T-helper 1 cell treated with Interleukin-12 subunit alpha and Interleukin-12 subunit beta and Interleukin-4 antibody, amounts not matched to agents 30 μg/mL and 1 μg/mL, for 36 hours (primary cell): ENCODE data around the gene CCDC174.

Experiments
- H3K27ac Mint-ChIP-seq: one replicate; pipeline ENCODE4 v1.8.0; 2021; ENCODE audit warnings: mild to moderate bottlenecking, mixed read lengths
- H3K27me3 Mint-ChIP-seq: one replicate; pipeline ENCODE4 v1.8.0; 2021; ENCODE audit warnings: low read depth, mixed read lengths
- H3K36me3 Mint-ChIP-seq: one replicate; pipeline ENCODE4 v1.8.0; 2021; ENCODE audit warnings: low read depth, mixed read lengths
- H3K4me1 Mint-ChIP-seq: one replicate; pipeline ENCODE4 v1.8.0; 2021; ENCODE audit warnings: low read depth, mixed read lengths
- H3K4me3 Mint-ChIP-seq: one replicate; pipeline ENCODE4 v1.8.0; 2021; ENCODE audit warnings: mild to moderate bottlenecking, moderate library complexity, mixed read lengths
- H3K9me3 Mint-ChIP-seq: one replicate; pipeline ENCODE4 v1.8.0; 2021; ENCODE audit warnings: mixed read lengths

The CCDC174 gene

DNA sequence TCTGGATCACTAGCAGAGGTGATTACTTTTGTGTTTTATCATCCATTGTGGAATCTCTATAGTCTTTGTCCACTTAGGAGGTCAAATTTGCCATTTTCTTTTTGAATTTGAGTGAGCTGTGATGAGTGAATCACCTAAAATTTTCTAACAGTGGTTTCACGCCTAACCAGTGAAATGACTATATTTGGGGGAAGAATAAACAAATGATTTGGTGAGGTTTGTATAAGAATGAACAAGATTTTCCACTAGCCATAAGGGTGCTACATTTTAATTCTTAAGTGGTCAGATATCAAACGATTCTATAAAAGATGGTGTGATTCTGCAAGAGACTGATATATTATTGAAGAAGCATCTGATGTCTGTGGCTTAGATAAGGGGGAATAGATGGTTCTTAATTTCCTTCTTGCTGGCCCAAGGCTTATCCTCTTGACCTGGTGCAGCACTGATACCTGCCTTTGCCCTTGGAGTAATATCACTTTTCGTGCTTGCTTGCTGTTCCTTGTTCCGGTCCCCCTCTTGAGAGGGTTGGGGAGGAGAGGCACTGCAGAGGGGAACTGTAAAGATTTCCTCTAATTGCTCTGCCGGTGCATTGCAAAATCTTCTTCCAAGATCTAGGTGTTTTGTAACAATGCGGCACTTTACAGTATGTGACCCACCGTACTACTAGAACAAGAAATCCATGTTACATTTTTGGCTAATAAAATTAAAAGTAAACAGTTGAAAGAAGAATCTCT, 37.9 kb downstream of the CCDC174 start:
- Mint-ChIP-seq H3K27ac (no peak overlapping the region), H3K36me3 (no peaks in the 10 kb centered on the region), H3K27me3 (no peaks in the 10 kb centered on the region), H3K9me3 (no peaks in the 10 kb centered on the region), H3K4me1 (no peaks in the 10 kb centered on the region), H3K4me3 (no peak overlapping the region)

DNA sequence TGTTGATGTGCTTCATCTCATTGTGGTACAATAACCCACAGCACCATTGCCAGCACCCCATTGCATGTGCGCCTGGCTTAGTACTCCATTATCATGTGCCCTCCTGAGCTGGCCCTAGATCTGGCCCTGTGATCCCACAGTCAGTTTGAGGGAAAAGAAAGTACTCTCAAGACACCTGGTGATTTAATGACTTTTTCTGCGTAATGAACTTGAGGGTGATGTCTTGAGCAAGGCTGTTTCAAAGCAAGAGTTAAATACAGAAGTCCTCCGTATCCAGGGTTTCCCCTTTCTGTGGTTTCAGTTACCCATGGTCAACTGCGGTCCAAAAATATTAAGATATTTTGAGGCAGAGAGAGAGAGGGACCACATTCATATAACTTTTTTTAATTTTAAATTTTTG, 39.7 kb downstream of the CCDC174 start:
- H3K4me3 Mint-ChIP-seq, result no peak overlapping the region
- no peaks in the 10 kb centered on the region for H3K4me1 Mint-ChIP-seq
- no peak overlapping the region for H3K27ac Mint-ChIP-seq
- no peaks in the 10 kb centered on the region for H3K9me3 Mint-ChIP-seq
- H3K36me3 Mint-ChIP-seq, result peaks cover 1% of the 10 kb centered on the region
- no peaks in the 10 kb centered on the region for H3K27me3 Mint-ChIP-seq

DNA sequence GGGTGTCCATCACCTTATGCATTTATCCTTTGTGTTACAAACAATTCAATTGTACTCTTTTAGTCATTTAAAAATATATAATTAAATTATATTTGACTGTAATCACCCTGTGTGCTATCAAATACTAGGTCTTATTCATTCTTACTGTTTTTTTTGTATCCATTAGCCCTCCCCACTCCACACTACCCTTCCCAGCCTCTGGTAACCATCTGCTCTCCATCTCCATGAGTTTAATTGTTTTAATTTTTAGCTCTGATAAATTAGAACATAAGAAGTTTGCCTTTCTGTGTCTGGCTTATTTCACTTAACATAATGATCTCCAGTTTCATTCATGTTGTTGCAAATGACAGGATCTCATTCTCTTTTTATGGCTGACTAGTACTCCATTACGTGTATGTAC, 40.2 kb downstream of the CCDC174 start:
- H3K27me3 Mint-ChIP-seq, result no peaks in the 10 kb centered on the region
- H3K27ac Mint-ChIP-seq, result no peak overlapping the region
- peaks cover 1% of the 10 kb centered on the region for H3K36me3 Mint-ChIP-seq
- H3K9me3 Mint-ChIP-seq, result no peaks in the 10 kb centered on the region
- no peaks in the 10 kb centered on the region for H3K4me1 Mint-ChIP-seq
- no peak overlapping the region for H3K4me3 Mint-ChIP-seq

DNA sequence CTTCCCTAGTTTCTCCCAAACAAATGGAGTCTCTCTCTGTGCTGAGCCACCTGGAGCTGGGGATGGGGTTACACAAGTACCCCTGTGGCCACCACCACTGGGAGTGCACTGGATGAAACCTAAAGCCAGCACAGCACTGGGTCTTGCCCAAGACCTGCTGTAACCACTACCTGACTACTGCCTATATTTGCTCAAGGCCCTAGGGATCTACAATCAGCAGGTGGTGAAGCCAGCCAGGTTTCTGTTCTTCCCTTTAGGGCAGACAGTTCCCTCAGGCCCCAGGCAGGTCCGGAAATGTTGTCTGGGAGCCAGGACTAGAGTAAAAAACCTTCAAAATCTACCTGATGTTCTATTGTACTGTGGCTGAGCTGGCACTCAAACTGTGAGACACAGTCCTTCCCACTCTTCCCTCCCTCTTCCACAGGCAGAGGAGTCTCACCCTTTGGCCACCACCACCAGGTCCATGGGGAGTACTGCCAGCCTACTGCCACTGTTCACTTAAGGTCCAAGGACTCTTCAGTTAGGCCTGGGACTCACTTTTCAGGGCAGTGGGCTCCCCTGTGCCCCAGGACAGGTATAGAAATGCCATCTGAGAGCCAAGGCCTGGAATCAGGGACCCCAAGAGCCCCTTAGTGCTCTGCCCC, 47.2 kb downstream of the CCDC174 start:
- H3K4me1 Mint-ChIP-seq, result no peaks in the 10 kb centered on the region
- no peaks in the 10 kb centered on the region for H3K9me3 Mint-ChIP-seq
- H3K36me3 Mint-ChIP-seq, result peaks cover 8% of the 10 kb centered on the region
- no peak overlapping the region for H3K27ac Mint-ChIP-seq
- H3K27me3 Mint-ChIP-seq, result no peaks in the 10 kb centered on the region
- H3K4me3 Mint-ChIP-seq, result no peak overlapping the region

DNA sequence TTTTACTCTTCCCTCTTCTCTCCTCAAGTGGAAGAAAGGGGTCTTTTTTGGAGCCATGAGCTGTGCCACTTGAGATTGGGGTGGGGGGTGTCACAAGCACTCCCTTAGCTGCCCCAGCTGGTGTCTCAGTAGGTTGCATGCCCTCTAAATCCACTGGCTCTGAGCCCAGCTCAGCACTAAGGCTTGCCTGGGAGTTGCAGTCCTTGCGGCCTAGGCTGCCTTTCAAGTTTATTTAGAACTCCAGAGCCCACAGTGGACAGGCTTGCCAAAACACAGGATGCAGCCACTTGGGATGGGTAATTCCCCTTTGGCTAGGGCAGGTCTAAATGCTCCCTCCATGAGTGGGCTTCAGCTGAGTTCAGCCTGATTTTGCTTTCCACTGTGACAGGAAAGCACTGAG, 48.1 kb downstream of the CCDC174 start:
- no peaks in the 10 kb centered on the region for H3K4me1 Mint-ChIP-seq
- H3K9me3 Mint-ChIP-seq, result no peaks in the 10 kb centered on the region
- no peak overlapping the region for H3K27ac Mint-ChIP-seq
- no peak overlapping the region for H3K4me3 Mint-ChIP-seq
- peaks cover 8% of the 10 kb centered on the region for H3K36me3 Mint-ChIP-seq
- no peaks in the 10 kb centered on the region for H3K27me3 Mint-ChIP-seq

DNA sequence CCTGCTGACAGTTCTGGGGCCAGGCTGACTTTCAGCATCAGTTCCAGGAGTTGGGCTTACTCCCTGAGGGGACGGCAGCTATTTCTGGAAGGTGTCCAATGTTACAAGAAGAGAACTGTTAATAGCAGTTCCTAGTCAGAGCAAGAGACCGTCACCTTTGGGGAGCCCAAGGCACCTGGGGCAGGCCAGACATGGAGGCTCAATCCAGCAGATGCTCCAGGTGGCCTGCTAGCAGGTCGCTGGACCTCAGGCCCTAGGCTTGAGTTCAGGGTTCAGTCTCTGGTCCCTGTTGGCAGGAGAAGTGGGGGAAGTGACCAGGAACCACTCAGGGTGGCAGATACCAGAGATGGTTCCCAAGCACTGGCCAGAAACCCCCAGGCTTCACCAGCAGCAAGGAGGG, 49.3 kb downstream of the CCDC174 start:
- Mint-ChIP-seq H3K27ac (no peak overlapping the region), H3K4me1 (no peaks in the 10 kb centered on the region), H3K9me3 (no peaks in the 10 kb centered on the region), H3K36me3 (peaks cover 7% of the 10 kb centered on the region), H3K27me3 (no peaks in the 10 kb centered on the region), H3K4me3 (no peak overlapping the region)

DNA sequence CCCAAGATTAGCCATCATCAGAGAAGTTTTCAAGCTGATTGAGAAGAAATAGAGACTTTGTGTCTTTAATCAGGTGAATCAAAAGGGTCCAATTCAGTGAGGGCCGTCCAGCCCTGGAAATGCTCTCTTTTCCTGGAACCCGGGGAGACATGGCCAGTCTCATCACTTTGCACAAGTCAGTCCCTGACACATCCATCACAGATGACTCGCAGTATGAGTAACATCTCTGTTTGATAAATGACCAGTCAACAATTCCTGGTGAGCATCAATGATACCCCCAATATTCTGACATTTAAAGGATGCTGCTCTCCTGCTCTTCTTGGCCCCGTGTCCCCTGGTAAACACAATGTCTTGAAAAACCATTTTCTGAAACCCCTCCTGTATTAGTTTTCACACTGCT, 50.1 kb downstream of the CCDC174 start:
- H3K36me3 Mint-ChIP-seq, result peaks cover 7% of the 10 kb centered on the region

DNA sequence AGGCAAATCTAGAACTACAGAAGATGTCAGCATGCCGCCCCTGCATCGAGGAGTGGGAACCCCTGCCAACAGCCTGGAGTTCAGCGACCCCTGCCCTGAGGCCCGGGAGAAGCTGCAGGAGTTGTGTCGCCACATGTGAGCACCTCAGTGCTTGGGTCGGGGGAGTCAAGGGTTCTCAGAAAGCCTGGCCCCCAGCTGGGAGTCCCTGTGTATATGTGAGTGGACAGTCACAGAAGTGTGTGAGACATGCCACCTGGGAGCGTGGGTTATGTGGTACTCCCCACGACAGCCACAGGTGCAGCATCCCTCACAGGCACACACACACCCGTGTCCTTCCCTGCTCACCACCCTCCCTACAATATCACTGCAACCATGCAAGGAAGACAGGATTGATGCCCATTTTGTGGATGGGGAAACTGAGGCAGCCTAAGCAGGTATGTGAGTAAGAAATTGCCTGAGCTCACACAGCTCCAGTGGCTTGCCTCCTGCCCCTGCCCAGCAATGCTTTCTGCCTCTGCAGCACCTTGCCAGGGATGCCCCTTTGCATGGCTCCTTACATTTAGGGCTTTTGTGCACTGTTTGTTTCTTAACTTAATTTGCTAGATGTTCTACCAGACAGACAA, 51.7 kb downstream of the CCDC174 start:
- H3K27ac Mint-ChIP-seq, result no peak overlapping the region
- H3K27me3 Mint-ChIP-seq, result no peaks in the 10 kb centered on the region
- H3K4me3 Mint-ChIP-seq, result no peak overlapping the region
- no peaks in the 10 kb centered on the region for H3K4me1 Mint-ChIP-seq
- no peaks in the 10 kb centered on the region for H3K9me3 Mint-ChIP-seq
- peaks cover 1% of the 10 kb centered on the region for H3K36me3 Mint-ChIP-seq

More for the DNA sequence above, 50.1 kb downstream of the CCDC174 start:
- Mint-ChIP-seq H3K4me3 (no peak overlapping the region), H3K4me1 (no peaks in the 10 kb centered on the region), H3K27me3 (no peaks in the 10 kb centered on the region), H3K9me3 (no peaks in the 10 kb centered on the region), H3K27ac (no peak overlapping the region)

DNA sequence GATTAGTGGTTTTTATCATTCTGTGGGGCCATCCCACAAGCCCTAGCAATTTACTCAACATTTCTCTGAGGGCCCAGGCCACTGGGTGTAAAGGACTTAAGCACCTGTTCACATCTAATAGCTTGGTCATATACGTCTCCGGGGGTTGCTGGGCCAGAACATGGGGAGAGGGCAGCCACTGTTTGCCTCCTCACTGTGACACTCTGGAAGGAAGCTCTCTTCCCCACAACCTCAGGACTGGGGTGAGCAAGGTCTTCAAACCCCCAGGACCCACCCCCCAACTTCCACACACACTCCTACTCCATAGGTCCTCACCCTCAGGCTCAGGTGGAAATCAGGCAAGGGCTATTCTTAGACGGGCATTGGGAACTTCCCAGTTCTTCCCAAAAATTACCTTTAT, 52.2 kb downstream of the CCDC174 start:
- H3K27me3 Mint-ChIP-seq, result no peaks in the 10 kb centered on the region
- H3K27ac Mint-ChIP-seq, result no peak overlapping the region
- H3K9me3 Mint-ChIP-seq, result no peaks in the 10 kb centered on the region
- no peaks in the 10 kb centered on the region for H3K36me3 Mint-ChIP-seq
- H3K4me3 Mint-ChIP-seq, result no peak overlapping the region
- no peaks in the 10 kb centered on the region for H3K4me1 Mint-ChIP-seq

DNA sequence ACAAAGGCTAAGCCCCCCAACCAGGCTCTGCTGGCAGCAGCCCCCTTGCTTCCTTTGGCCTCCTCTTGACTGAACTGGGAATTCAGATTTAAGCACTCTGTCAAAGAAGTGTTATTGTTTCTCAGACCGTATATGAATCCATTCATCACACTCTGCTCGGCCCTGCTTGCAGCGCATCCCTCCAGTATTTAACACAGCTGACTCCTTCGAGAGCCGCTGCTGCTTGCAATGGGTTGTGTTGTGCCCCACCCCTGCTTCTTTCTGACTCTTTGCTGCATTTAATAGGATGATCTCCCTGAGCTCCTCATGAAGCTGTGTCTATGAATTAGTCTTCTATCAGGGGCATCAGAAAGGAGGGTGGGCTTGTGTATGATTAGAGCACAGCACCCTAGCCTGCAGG, 54.5 kb downstream of the CCDC174 start:
- Mint-ChIP-seq H3K4me1 (no peaks in the 10 kb centered on the region), H3K36me3 (no peaks in the 10 kb centered on the region), H3K9me3 (no peaks in the 10 kb centered on the region), H3K4me3 (no peak overlapping the region), H3K27me3 (no peaks in the 10 kb centered on the region), H3K27ac (no peak overlapping the region)

DNA sequence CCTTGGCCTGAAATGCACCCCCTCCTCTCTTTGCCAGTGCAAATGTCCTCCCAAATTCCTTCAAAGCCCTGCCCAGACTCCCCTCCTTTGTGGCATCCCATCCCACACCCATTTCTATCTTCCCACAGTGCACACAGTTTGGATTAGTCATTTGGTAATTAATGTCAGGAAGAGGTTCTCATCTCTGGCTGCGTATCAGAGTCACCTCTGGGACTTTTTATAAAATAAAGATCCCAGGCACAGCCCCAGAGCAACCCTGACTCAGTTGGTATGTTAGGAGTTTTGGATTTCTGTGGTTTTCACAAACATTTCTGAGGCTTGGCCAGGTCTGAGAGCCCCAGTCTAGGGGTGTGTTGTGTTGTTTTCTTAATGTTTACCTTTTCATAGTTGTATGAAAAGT, 65.0 kb downstream of the CCDC174 start:
- Mint-ChIP-seq H3K4me3 (no peak overlapping the region), H3K36me3 (peaks cover 2% of the 10 kb centered on the region), H3K4me1 (no peaks in the 10 kb centered on the region), H3K9me3 (no peaks in the 10 kb centered on the region), H3K27me3 (no peaks in the 10 kb centered on the region), H3K27ac (no peak overlapping the region)

DNA sequence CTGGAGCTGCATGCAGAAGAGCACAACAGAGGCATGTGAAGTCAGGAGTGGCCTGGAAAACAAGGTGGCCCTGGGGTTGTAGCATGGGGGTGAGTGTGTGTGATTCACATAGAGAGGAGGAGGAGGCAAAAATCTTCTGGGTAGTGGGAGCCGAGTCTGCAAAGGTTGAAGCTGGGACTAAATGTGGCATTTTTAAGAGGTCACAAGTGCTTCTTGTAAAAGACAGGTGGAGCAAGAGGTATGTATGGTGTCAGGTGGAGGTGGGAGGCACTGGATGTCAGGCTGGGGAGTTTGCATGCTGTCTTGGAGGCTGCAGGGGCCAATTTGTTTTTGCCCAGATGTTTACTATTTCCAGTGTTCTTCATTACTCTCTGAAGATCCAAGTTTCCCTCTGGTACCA, 65.7 kb downstream of the CCDC174 start:
- no peaks in the 10 kb centered on the region for H3K9me3 Mint-ChIP-seq
- no peak overlapping the region for H3K4me3 Mint-ChIP-seq
- H3K36me3 Mint-ChIP-seq, result peaks cover 2% of the 10 kb centered on the region
- no peaks in the 10 kb centered on the region for H3K27me3 Mint-ChIP-seq
- H3K4me1 Mint-ChIP-seq, result no peaks in the 10 kb centered on the region
- H3K27ac Mint-ChIP-seq, result no peak overlapping the region

DNA sequence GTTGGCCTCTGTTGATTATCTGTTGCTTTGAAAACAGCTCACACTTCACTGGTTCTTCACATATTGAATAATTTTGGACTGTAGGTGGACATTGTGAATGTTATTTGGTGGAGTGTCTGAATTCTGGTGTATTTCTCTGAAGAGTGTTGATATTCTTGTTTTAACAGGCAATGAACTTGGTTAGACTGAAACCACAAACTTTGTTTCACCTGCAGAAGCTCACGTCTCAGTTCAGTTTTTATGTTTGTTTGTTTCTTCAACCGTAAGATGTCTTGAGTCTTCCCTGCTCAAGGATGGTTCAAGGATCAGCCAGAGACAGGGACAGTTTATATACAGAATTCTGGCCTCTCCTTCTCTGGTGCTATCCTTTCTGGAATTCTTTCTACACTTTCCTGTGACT, 67.0 kb downstream of the CCDC174 start:
- Mint-ChIP-seq H3K36me3 (no peaks in the 10 kb centered on the region), H3K4me1 (no peaks in the 10 kb centered on the region), H3K27ac (no peak overlapping the region), H3K9me3 (no peaks in the 10 kb centered on the region), H3K4me3 (no peak overlapping the region), H3K27me3 (no peaks in the 10 kb centered on the region)

DNA sequence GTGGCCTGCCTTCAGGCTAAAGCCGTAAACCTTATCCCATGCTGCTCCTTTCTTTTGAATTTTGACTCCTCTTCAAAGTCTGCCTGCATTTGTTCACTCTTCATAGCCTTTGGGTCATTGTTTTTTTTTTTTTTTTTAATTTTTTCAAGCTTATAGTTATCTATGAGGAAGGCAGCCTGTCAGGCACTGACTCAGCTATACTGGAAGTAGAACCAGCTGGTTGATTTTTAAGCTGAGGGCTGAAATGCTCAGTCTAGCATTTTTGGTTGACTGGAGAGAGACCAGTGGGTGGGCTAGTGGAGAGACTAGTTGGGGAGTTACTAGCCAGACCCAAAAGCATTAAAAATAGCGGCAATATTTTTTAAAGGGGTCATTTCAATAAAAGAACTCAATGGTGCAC, 67.4 kb downstream of the CCDC174 start:
- Mint-ChIP-seq H3K36me3 (no peaks in the 10 kb centered on the region), H3K27ac (no peak overlapping the region), H3K4me1 (no peaks in the 10 kb centered on the region), H3K4me3 (no peak overlapping the region), H3K9me3 (no peaks in the 10 kb centered on the region), H3K27me3 (no peaks in the 10 kb centered on the region)

DNA sequence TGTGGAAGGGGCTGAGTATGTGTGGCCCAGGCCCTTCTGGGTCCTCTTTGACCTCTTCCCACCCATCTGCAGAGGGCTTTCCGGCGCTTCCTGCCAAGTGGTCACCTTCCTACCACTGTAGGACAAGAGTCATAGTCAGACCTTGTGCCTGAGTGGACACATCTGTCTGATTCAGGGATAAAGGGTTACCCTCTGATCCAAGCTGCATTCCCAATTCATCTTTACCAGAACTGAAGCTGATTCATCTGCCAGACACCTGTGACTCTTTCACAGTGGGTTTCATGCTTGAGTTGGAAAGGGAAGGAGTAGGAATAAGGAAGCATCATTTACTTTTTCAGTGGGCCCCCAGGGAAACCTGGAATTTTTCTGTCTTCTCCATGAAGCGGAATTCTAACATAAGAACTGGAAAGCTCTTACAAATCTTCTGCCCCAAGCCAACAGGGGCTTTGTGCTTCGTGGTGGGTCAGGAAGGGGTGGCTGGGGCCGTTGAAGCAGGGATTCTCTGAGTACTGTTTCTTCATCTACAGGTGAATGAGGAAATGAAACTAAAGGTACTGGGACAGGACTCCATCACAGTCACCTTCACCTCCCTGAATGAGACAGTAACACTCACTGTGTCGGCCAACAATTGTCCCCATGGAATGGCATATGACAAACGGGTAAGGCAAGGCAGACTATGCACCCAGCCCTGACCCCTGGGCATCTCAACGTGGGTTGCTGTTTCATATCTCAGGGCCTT, 69.7 kb downstream of the CCDC174 start:
- H3K27me3 Mint-ChIP-seq, result no peaks in the 10 kb centered on the region
- no peak overlapping the region for H3K4me3 Mint-ChIP-seq
- no peaks in the 10 kb centered on the region for H3K9me3 Mint-ChIP-seq
- H3K4me1 Mint-ChIP-seq, result no peaks in the 10 kb centered on the region
- no peak overlapping the region for H3K27ac Mint-ChIP-seq
- no peaks in the 10 kb centered on the region for H3K36me3 Mint-ChIP-seq
